HCT116 (cell line): ENCODE measurements around the gene APOC1. TPM values are rescaled to one million over a fixed set of nuclear protein-coding genes. Genes with fewer than 3 reads are reported as not detected.

Experiments used
- ATAC-seq: fragments of 200-7000 bp; cut with Tn5 transposase; 2 replicates; pipeline ENCODE4 v1.9.1; 2020; ENCODE audit warnings: mild to moderate bottlenecking, moderate library complexity
- BruUV-seq: library from RNA; stranded (reverse); fragments of 400-500 nt; replicated peaks from 2 replicates; lab custom pipeline; 2021; lab: Mats Ljungman, UMichigan
- CTCF ChIA-PET: fragments of 300-600 bp; sonication (Branson Sonifier 250); formaldehyde crosslinking; loops from one replicate; lab custom pipeline; 2021; ENCODE audit warnings: antibody characterized with exemption; lab: Charles Lee
- POLR2A ChIA-PET: fragments of 300-600, 350-600 bp; sonication (Branson Sonifier 250); formaldehyde crosslinking; loops from one replicate; lab custom pipeline; 2021; ENCODE audit warnings: antibody characterized with exemption; lab: Charles Lee
- RAD21 ChIA-PET, 2 experiments: fragments of 300-600 bp; sonication (Branson Sonifier 250); formaldehyde crosslinking; loops; one replicate each; lab custom pipeline; 2023; ENCODE audit warnings: low total read pairs in 2 of 2; ENCODE audit not compliant: uncharacterized antibody in 2 of 2, unreplicated experiment in 2 of 2, low non-redundant PET in 1 of 2; lab: Charles Lee
- DNase-seq: peaks from one replicate; pipeline ENCODE4 v3.0.0-alpha.2; 2010; ENCODE audit warnings: low read depth, low spot score
- H2AFZ ChIP-seq: fragments of 200-600 bp; shearing (Covaris generic), sonication (generic); 2 replicates; pipeline ENCODE4 v1.6.1; 2017; ENCODE audit warnings: low read depth, mixed run types, mixed read lengths, antibody characterized with exemption, low read length; ENCODE audit not compliant: poor library complexity, severe bottlenecking
- H3K27ac ChIP-seq: 2 replicates; pipeline ENCODE4 v1.5.1; 2012; ENCODE audit warnings: low read depth, low read length
- H3K27me3 ChIP-seq: fragments of 200-600 bp; sonication (generic); 2 replicates; pipeline ENCODE4 v1.6.1; 2016; ENCODE audit warnings: mixed run types, low read length, mixed read lengths; ENCODE audit not compliant: insufficient read depth
- H3K36me3 ChIP-seq, 2 experiments: fragments of 200-500 bp in 1 of 2; fragments of 200-600 bp in 1 of 2; sonication (Bioruptor generic) in 1 of 2; sonication (generic) in 1 of 2; 2 replicates each; pipeline versions ENCODE4 v1.5.1 to v1.6.1; 2014 to 2016; ENCODE audit warnings: low read length in 2 of 2, inconsistent platforms in 1 of 2, mixed read lengths in 1 of 2, mixed run types in 1 of 2; ENCODE audit not compliant: insufficient read depth in 2 of 2, control insufficient read depth in 1 of 2
- H3K4me1 ChIP-seq, 2 experiments: fragments of 200-600 bp in 1 of 2; sonication (generic) in 1 of 2; 2 replicates each; pipeline versions ENCODE4 v1.5.1 to v1.6.1; 2012 to 2017; ENCODE audit warnings: low read length in 2 of 2, inconsistent platforms in 1 of 2, mild to moderate bottlenecking in 1 of 2, mixed read lengths in 1 of 2, mixed run types in 1 of 2, moderate library complexity in 1 of 2; ENCODE audit not compliant: insufficient read depth in 2 of 2, control insufficient read depth in 1 of 2
- H3K4me2 ChIP-seq: fragments of 200-600 bp; sonication (generic); 2 replicates; pipeline ENCODE4 v1.6.1; 2017; ENCODE audit warnings: mixed run types, low read length, mixed read lengths
- H3K4me3 ChIP-seq, 2 experiments: fragments of 200-600 bp in 1 of 2; sonication (generic) in 1 of 2; replicated peaks in 1 of 2; 2 replicates each; pipeline ENCODE4 v1.5.1; 2011 to 2016; ENCODE audit warnings: low read length in 2 of 2, control low read depth in 1 of 2, low read depth in 1 of 2, mild to moderate bottlenecking in 1 of 2, mixed read lengths in 1 of 2, mixed run types in 1 of 2
- H3K79me2 ChIP-seq: fragments of 200-600 bp; sonication (generic); 2 replicates; pipeline ENCODE4 v1.6.1; 2017; ENCODE audit warnings: mild to moderate bottlenecking, mixed run types, low read length, moderate library complexity, mixed read lengths; ENCODE audit not compliant: insufficient read depth
- H3K9ac ChIP-seq: fragments of 200-600 bp; sonication (generic); 2 replicates; pipeline ENCODE4 v1.6.1; 2016; ENCODE audit warnings: low read length, mixed read lengths
- H3K9me2 ChIP-seq: fragments of 200-600 bp; sonication (generic), shearing (Covaris generic); 2 replicates; pipeline ENCODE4 v1.6.1; 2017; ENCODE audit warnings: mixed run types, mild to moderate bottlenecking, moderate library complexity; ENCODE audit not compliant: insufficient read depth
- H3K9me3 ChIP-seq, 2 experiments: fragments of 200-500 bp in 1 of 2; fragments of 200-600 bp in 1 of 2; sonication (Bioruptor generic) in 1 of 2; sonication (generic) in 1 of 2; 2 replicates each; pipeline ENCODE4 v1.6.1; 2014 to 2017; ENCODE audit warnings: low read length in 2 of 2, mixed read lengths in 2 of 2, inconsistent platforms in 1 of 2, low read depth in 1 of 2, mild to moderate bottlenecking in 1 of 2, mixed run types in 1 of 2, moderate library complexity in 1 of 2; ENCODE audit not compliant: control insufficient read depth in 1 of 2, insufficient read depth in 1 of 2
- H4K20me1 ChIP-seq: fragments of 200-600 bp; sonication (generic), shearing (Covaris generic); 2 replicates; pipeline ENCODE4 v1.6.1; 2017; ENCODE audit warnings: mixed run types, mild to moderate bottlenecking, moderate library complexity; ENCODE audit not compliant: insufficient read depth
- CBX3 ChIP-seq: IDR thresholded peaks from 2 replicates; pipeline ENCODE4 v1.6.1; 2012; ENCODE audit warnings: low read depth
- CEBPB ChIP-seq: IDR thresholded peaks from 2 replicates; pipeline ENCODE4 v1.6.1; 2012; ENCODE audit warnings: low read depth
- CTCF ChIP-seq, 3 experiments: fragments of 200-600 bp in 1 of 3; sonication (generic) in 1 of 3; IDR thresholded peaks in 2 of 3; conservative IDR thresholded peaks in 1 of 3; 2 replicates each; pipeline ENCODE4 v1.5.1; 2012 to 2017; ENCODE audit warnings: low read depth in 2 of 3, low read length in 2 of 3, antibody characterized with exemption in 1 of 3, borderline replicate concordance in 1 of 3, control low read depth in 1 of 3, mild to moderate bottlenecking in 1 of 3, mixed read lengths in 1 of 3, mixed run types in 1 of 3, moderate library complexity in 1 of 3; ENCODE audit not compliant: insufficient read depth in 1 of 3
- EGR1 ChIP-seq: IDR thresholded peaks from 2 replicates; pipeline ENCODE4 v1.6.1; 2012; ENCODE audit warnings: low read depth
- ELF1 ChIP-seq: IDR thresholded peaks from 2 replicates; pipeline ENCODE4 v1.6.1; 2012; ENCODE audit warnings: low read depth, borderline replicate concordance
- EZH2 ChIP-seq: fragments of 200-600 bp; sonication (generic); IDR thresholded peaks from 2 replicates; pipeline ENCODE4 v1.6.1; 2017; ENCODE audit warnings: antibody characterized with exemption, mixed run types
- EZH2phosphoT487 ChIP-seq: fragments of 200-600 bp; IDR thresholded peaks from 2 replicates; pipeline ENCODE4 v1.6.1; 2018; ENCODE audit warnings: antibody characterized with exemption, borderline replicate concordance
- JUND ChIP-seq: IDR thresholded peaks from 2 replicates; pipeline ENCODE4 v1.6.1; 2012
- MAX ChIP-seq: IDR thresholded peaks from 2 replicates; pipeline ENCODE4 v1.6.1; 2012
- POLR2AphosphoS5 ChIP-seq: IDR thresholded peaks from 2 replicates; pipeline ENCODE4 v1.6.1; 2011; ENCODE audit warnings: mild to moderate bottlenecking, low read depth, low read length, moderate library complexity
- RAD21 ChIP-seq: IDR thresholded peaks from 2 replicates; pipeline ENCODE4 v1.6.1; 2012; ENCODE audit warnings: low read depth, mild to moderate bottlenecking
- SP1 ChIP-seq: IDR thresholded peaks from 2 replicates; pipeline ENCODE4 v1.6.1; 2012; ENCODE audit warnings: low read depth
- SRF ChIP-seq: IDR thresholded peaks from 2 replicates; pipeline ENCODE4 v1.6.1; 2012; ENCODE audit warnings: low read depth
- TCF7L2 ChIP-seq: IDR thresholded peaks from 2 replicates; pipeline ENCODE4 v1.7.0; 2011; ENCODE audit warnings: borderline replicate concordance, inconsistent platforms; ENCODE audit not compliant: insufficient read depth, insufficient read length; ENCODE audit errors: extremely low read depth
- YY1 ChIP-seq: IDR thresholded peaks from 2 replicates; pipeline ENCODE4 v1.6.1; 2011; ENCODE audit warnings: low read length, low read depth, moderate library complexity, mild to moderate bottlenecking; ENCODE audit not compliant: insufficient replicate concordance; ENCODE audit errors: extremely low read depth
- ZBTB33 ChIP-seq: IDR thresholded peaks from 2 replicates; pipeline ENCODE4 v1.6.1; 2011; ENCODE audit warnings: mild to moderate bottlenecking, low read length, moderate library complexity; ENCODE audit not compliant: insufficient replicate concordance; ENCODE audit errors: extremely low read depth
- ZFX ChIP-seq: fragments of 450-650 bp; IDR thresholded peaks from 2 replicates; pipeline ENCODE4 v1.6.1; 2017
- intact Hi-C: fragments of 100-400 bp; cut with micrococcal nuclease; formaldehyde crosslinking; loops from 2 replicates; pipeline ENCODE4 v1.10.0; 2022
- total RNA-seq: library from RNA; stranded (reverse); gene quantifications from one replicate; pipeline ENCODE4 v1.2.1, GENCODE V29; 2021; ENCODE audit not compliant: unreplicated experiment

Gene APOC1
- total RNA-seq, 1 experiment from 2014 or later = 5.1 TPM

- TF ChIP-seq ZBTB33 (no peak), SRF (no peak), CTCF (IDR thresholded peaks at IDR 0.05 in 2 of 3, conservative IDR thresholded peaks at IDR 0.05 in 1 of 3; ENCODE audit: borderline replicate concordance in 1 of 3, insufficient read depth in 1 of 3, low read depth in 2 of 3, low read length in 2 of 3) (no peak)
These were observed 13.3 kb downstream of the APOC1 start (continued) for GRCh38 chr19:44927746-44928145.

GRCh38 chr19:44930088-44930487, 15.7 kb downstream of the APOC1 start:
- no peak overlapping the region for H3K4me3 ChIP-seq
- no peak overlapping the region for H3K27ac ChIP-seq
- H4K20me1 ChIP-seq = no peaks in the 10 kb centered on the region
- ATAC-seq = no peak
- ChIA-PET POLR2A (no interaction called here), CTCF (no interaction called here), RAD21 (no interaction called here)
- no peaks in the 10 kb centered on the region for H3K27me3 ChIP-seq
- H3K9me2 ChIP-seq = no peaks in the 10 kb centered on the region
- no TSS peak for BruUV-seq
- H2AFZ ChIP-seq = no peak overlapping the region
- H3K9ac ChIP-seq = no peak overlapping the region
- H3K9me3 ChIP-seq = no peaks in the 10 kb centered on the region
- intact Hi-C loops = no loop called here
- H3K36me3 ChIP-seq = no peaks in the 10 kb centered on the region
- H3K79me2 ChIP-seq = no peaks in the 10 kb centered on the region
- DNase-seq = no peak
- peaks cover 0 to 14% of the 10 kb centered on the region in 2 experiments; a peak in 3 of 4 replicates for H3K4me1 ChIP-seq
- H3K4me2 ChIP-seq = no peak overlapping the region
- TF ChIP-seq CEBPB = no peak
- no peak for TF ChIP-seq ELF1
- no peak for TF ChIP-seq ZBTB33
- TF ChIP-seq EZH2 = no peak
- TF ChIP-seq TCF7L2 = no peak
- TF ChIP-seq JUND = no peak
- no peak for TF ChIP-seq EGR1
- no peak for TF ChIP-seq SP1
- TF ChIP-seq MAX = no peak
- no peak for TF ChIP-seq CBX3
- TF ChIP-seq YY1 = no peak
- TF ChIP-seq RAD21 = no peak
- TF ChIP-seq CTCF (IDR thresholded peaks at IDR 0.05 in 2 of 3, conservative IDR thresholded peaks at IDR 0.05 in 1 of 3; ENCODE audit: borderline replicate concordance in 1 of 3, insufficient read depth in 1 of 3, low read depth in 2 of 3, low read length in 2 of 3) = no peak
- no peak for TF ChIP-seq EZH2phosphoT487
- no peak for TF ChIP-seq ZFX
- TF ChIP-seq POLR2AphosphoS5 = no peak
